Stimulated activated CD4-positive, alpha-beta T cell treated with anti-CD3 and anti-CD28 coated beads, TNF-alpha, amount 100 ng/mL, for 48 hours (primary cell): Measurements from ENCODE around the gene CHRDL2.

ENCODE experiments used
- DNase-seq, 3 donors: peaks; one replicate each; pipeline ENCODE4 v3.0.0-alpha.2; 2020; ENCODE audit warnings: low read depth in 3 of 3

Gene CHRDL2

DNA sequence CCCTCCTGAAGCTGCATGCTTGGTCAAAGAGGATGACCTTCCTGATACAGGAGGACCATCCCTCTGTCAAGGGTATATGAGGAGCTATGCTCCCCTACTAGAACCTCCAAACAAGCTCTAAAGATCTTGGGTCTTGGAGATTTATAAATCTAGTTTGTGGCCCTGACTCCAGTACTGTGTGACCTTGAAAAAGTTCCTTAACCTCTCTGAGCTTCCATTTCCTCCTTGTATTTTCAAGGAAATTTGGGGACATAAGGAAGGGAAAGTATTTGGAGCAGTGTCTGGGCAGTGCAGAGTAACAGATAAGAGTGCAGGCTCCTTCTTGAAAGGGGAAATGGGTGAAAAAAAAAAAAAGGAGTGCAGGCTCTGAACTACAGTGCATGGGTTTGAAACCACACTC, 45.9 kb downstream of the CHRDL2 start:
- DNase-seq = no peak

DNA sequence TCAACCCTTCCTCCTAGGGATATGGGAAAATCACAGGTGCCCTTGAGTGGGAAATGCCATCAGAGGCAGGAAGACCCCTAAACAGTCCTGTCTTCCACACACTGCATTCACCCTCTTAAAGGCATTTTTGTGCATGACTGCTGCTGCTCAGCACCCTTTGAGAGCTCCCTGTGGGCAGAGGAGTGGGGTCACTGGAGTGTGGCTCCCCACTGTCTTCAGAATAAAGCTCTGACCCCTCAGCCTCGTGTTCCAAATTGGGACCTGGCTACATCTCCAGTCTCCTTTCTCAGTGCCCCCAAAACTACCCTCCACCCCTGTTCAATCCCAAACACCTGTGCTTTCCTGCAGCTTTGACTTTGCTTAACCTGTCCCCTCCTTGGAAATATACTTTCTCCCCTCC, 46.6 kb downstream of the CHRDL2 start:
- DNase-seq = no peak

DNA sequence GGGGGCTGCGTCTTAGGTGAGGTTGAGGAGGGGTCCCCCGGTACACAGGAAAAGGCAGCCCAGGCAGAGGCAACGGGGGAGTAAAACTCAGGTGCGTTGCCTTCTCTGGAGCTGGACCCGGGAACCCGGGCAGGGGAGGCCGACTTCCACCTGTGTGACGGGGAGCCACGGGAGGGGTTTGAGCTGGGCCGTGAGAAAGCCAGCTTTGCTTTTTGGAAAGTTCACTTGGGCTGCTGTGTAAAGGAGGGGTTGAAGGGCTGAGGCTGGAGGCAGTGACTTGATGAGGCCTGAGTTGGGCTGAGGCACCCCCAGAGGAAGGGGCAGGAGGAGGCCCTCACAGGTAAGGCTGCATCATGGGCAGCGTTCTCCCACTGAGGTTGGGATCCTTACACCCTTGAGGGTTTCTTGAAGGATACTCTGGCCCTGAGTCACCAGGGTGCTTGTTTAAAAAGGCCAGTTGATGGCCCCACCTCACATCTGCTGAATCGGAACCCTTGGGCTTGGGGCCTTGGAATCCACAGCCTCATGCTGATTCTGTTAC, 47.2 kb downstream of the CHRDL2 start:
- no peak for DNase-seq

DNA sequence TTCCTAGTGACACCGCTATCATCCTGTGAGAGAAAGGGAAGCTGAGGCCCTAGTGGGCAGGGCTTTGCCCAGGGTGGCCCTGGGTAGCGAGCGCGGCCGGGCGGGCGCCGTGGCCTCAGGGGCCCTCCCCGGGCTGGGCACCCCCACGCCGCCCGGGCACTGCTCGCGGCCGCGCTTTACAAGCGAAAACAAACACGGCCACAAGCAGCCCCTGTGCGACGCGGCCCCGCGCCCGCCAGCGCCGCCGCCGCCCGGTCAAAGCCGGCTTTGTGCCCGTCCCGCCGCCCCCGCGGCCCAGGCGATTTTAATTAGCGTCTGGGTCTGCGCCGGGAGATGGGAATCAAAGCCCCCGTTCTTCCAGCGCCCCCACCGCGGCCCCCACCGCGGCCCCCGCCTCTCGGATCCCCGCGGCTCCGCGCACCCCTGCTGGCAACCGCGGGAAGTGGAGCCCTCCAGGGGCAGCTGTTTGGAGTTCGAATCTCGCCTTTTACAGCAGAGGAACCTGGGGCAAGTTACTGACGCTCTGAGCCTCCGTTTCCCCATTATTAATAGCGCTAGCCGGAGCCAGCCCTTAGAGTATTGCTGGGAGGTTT, 47.9 kb downstream of the CHRDL2 start:
- no peak for DNase-seq

DNA sequence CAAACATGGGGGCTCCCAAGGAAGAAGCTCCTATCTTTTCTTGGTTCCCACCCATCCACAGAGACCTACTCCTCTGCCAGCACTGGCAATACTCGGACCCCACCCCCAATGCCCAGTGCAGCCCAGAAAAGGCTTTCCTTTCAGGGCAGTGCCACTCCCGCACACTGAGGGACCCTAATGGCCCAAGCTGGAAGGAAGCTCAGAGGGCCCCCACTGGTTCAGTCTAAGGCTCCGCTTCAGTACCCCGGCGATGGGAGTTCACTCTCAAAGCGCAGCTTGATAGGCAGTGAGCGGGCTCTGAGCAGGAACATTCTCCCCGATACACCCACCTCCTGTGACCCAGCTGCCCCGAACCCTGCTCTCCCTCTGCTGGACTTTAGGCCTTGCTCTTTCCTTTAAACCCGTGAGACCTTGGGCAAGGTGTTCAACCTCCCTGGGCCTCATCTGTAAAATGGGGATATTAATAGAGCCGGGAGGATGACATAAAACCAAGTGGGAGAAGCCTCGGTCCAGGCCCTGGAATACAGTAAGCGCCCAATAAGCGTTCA, 48.4 kb downstream of the CHRDL2 start:
- DNase-seq = no peak

DNA sequence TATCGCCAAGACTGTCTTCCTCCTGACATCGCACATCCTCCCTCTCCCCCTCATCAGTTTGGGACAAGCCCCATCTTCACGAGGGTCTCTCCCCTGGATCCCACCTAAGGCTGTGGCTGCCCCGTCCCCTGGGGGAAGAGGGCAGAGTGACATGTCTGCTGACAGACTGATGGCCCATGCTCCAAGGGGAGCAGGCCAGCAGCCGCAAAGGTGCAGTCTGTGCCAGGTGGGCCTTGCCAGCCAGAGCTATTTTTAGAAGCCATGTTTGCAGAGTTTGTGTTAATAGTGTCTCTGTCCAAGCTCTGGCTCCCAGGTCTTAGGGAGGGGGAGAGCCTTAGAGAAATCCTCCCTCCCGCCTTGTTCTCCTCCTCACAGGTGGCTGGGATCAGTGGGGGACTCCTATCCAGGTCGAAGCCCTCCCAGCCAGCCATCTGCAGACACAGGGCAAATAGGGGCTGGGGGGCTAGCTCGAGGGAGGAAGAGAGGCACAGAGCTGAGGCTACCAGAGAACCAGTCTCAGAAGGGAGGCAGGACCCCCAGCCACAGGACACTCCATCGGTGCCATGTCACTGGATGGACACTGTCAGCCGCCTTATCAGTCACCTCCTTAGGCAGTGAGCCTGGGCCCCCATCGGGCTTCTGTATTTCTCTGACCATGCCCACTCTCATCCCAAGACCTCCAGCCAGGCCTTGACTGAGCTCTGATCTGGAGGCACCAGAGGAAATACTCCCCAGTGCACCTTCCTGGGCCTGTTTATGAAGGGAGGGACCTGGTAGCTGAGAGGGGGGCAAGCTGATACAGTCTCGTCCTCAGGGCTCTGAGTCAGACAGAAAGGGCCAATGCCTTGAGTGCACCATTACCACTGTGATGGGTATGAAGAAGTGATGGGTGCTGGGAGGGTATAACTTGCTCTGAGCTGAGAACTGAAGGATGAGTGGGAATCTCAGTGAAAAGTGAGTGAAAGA, 49.3 kb downstream of the CHRDL2 start:
- no peak for DNase-seq

DNA sequence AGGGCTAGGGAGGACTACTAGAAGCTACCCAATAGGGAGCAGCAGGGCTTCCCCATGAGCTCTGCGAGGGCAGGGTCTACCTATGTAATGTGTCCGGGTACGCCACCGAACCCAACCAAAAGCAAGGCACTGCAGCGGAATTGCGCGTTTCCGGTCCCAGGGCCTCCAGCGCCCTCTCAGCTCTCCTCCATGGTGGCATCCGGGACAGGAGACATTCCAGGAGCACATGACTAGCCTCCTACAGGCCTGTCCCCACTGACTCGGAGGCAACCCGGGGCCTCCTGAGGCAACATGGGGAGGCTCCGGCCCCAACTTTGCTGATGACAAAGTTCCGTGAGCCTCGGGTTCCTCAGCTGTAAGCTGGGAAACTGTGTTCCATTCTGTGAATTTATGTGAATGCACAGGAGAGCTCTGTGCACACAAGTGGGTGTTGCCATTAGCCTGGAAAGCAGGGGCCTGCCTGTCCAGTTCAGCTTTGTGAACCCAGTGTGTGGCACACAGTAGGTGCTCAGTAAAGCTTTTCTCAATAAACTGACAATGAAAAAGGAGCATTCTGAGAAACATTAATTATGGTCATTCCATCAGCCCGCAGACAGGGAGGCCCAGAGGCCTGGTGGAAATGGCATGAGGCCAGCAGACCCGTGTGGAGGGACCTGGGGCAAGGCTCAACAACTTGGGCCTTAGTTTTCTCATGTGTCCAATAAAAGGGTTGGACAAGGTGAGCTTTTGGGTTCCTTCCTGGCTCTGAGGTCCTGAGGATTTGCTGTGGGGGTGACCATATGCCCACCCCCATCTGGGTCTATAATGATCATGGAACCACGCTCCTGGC, 50.3 kb downstream of the CHRDL2 start:
- no peak for DNase-seq

DNA sequence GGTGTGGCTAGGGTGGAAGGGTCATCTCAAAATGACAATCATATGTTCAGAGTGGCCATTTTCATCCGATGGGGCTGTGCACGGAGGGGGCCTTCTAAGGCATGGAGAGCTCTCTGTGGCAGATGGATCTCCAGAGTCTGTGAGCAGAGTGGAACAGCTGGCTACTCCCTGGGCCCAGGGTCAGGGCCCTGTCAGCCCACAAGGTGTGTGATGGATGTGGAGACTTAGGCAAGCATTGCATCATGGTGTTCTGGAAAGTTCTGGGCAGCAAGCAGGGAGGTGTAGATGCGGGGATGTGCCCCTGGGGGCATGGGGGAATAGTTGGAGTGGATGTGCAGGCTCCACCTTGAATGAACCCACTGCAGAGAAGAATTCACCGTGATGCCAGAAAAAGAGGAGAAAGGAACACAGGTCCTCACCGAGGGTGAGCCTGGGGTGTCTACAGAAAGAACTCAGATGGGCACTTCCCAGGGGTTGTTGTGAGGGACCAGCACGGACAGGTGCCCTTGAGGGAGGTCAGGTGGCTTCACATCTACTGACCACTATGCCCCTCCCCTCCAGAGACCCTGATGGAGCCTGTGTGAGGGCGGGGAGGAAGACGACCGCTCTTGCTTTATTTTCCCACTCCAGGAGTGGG, 51.1 kb downstream of the CHRDL2 start:
- no peak for DNase-seq

DNA sequence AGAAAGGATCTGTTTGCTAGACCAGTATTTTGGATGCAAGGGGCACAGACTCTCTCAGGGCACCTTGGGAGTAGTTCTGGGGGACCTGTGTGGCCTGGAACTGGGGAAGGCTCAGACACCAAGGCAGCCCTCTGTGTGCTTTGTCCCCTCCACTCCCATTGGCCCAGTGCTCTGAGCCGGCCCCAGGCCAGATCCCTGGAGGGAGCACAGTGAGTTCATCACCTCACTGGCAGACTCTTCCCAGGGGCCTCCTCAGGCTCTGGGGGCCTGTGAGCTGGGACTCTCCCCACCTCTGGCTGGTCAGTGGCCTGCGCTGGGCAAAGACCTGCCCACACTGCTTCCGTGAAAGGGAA, 51.7 kb downstream of the CHRDL2 start:
- DNase-seq = no peak

DNA sequence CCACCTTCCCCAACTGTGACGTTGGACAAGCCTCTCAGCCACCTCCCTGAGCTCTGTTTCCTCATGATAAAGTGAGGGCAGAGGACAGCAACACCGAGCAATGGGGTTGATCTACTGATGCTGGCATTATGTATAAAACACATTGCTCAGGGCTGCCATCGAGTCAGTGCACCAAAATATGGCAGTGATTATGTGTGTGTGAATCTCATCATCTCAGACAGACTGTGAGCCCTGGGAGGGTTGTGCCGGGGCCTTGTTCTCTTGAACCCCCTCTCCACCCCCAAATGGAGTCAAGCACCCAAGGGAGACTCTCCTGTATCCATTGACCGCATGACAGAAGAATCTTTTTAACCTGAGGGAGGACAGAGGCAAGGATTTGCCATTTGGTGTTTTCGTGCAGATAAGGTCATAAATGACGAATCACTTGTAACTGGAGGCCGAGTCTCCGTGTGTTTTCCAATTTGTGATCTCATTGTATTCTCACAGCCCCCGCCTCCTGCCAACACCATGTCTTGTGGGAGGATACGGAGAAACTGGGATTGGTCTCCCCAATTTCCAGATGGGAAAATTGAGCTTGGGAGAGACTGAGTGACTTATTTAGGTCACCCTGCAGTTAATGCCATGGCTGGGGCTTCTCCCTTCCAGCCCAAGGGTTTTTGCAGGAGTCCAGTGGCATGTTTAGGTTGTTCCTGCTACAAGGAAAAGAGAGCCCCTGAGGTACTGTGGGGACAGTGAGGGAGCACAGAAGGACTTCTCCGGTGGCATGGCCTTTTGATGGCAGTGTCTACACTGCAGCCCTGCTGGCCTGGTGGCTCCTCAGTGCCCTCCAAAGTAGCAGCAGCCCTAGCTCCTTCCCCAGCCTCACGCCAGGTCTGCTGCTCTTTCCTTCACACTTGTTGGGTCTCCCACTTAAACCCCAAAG, 52.4 kb downstream of the CHRDL2 start:
- no peak for DNase-seq

DNA sequence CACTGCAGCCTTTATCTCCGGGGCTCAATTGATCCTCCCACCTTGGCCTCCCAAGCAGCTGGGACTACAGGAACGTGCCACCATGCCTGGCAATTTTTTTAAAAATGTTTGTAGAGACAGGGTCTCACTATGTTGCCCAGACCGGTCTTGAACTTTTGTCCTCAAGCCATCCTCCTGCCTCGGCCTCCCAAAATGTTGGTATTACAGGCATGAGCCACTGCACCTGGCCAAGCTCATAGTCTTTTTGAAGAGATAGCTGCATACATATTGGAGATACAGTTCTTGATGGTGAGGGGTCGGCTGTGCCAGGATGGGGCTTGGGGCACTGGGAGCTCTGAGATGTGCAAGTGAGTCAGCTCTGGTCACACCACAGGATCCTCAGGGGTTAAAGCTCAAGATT, 53.2 kb downstream of the CHRDL2 start:
- DNase-seq = no peak

DNA sequence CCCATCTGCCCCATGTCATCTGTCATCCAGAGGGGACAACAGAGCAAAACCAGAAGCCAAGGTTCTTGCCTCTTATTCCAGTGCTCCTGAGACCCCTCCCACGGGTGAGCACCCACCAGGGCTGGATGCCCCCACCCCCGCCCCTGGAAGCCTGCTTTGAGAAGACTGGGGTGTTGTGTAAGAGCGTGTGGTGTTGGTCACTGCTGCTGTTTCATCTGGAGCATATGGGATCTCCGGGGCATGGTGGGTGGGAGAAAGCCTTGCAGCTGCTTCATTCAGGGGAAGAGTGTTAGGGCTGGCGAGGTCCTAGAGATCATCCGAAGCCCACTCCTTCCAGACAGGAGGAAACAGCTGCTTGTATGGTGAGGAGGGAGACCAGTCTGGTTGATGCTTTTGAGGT, 54.1 kb downstream of the CHRDL2 start:
- DNase-seq = no peak

DNA sequence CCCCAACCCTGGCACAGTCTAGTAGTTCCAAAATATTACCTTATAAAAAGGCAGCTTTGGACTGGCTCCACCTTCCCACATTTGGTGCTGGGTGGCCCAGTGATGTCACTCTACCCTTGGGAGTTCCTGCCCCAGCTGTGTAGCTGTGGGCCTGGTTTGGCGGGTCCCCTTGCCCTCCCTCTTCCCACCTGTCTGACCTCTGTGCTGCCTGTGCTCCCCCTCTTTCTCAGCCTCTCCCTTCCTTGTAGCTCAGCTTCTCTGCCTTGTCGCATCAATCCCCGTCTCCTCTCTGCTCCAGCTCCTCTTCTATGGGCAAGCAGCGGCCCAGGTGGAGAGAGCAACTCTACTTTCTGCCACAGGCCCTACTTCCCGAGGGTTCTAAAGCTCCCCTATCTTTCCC, 54.6 kb downstream of the CHRDL2 start:
- DNase-seq = no peak

DNA sequence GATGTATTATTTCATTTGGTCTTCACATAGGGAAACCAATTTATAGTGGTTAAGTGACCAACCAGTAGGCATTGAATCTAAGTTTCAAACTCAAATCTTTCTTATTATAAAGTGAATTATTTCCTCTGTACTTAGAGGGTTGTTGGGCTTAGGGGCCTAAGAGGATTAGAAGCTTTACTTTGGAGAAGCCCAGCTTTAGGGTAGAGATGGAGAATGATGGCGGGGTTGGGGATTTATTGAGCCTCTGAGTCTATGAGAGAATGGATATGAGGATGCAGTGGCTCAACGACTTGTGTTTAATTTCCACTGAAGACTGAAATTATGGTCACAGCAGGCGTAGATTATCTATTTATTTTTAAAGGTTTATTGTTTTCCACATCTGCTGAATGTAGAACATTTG, 55.5 kb downstream of the CHRDL2 start:
- no peak for DNase-seq

DNA sequence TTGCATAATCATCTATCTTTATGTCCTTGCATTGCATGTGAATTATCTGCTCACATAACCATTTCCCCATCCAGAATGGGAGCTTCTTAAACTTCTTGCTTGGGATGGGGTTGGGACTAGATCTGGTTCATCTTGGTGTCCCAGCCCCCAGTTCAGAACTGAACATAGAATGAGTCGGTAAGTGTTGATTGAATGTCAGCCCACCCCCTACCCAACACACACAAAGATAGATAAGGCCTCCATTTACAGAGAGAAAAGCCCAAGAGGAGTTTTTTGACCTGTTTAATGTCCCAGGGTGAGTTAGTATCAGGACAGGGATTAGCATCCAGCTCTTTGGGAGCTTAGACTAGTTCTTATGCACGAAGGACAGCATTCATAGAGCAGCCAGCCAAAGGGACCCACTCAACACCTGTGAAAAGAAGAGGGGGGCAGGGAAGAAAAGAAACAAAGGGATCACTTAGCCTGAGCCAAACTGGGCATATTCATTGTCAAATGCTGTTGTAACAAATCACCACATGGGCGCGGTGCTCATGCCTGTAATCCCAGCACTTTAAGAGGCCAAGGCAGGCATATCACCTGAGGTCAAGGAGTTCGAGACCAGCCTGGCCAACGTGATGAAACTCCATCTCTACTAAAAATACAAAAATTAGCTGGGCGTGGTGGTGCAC, 57.4 kb downstream of the CHRDL2 start:
- DNase-seq = no peak

DNA sequence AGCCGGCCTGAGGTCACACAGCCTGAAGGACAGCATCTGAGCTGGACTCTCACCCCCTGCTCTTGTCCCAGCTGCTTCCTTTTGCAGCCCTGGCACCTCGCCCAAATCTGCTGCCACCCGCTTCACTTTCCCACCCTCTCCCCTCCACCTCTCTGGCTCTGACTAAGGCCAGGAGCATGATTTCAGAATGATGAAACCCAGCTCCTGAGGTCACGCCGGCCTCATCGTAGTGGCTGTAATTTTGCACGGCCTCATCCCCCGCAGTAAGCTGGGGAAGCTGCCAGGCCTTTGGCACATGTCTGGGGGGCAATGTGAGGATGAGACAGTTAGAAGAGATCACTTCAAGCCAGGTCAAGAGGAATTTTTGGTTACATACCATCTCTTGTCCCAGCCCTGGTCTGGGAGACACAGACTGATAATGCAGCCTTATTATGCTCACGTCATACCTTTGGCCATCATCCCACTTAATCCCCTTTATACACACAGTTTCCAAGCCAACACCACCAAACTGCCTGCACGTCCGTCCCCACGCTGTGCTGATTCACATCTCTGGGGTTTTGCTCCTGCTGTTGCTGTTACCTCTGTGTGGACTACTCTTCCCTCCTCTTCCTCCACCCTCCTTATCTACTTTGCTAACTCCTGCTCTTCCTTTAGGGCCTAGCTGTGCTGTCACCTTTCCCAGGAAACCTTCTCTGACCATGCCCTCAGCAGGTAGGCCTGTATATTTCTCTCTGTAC, 58.1 kb downstream of the CHRDL2 start:
- no peak for DNase-seq

DNA sequence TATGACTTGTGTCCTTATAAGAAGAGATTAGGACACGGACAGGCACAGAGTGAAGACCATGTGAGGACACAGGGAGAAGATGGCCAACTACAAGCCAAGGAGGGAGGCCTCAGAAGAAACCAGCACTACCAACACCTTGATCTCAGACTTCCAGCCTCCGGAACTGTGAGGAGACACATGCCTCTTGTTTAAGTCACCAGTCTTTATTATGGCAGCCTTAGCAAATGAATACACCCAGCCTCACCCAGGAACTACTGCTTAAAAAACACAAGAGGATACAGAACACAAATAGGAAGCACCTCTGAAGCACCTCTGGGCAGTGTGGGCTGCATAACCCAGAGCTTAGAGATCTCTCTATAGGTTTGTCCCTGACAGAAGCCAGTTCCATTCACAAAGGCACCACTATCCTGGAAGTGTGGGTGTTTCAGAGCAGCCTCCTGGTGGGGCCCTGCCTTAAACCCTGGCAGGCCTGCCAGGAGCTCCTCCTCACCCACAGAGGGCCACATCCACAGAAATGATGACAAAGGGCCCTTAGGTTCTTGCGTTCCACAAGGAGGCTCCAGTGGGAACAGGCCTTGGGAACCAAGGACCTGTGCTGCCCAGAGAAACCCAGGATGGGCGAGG, 58.8 kb downstream of the CHRDL2 start:
- DNase-seq = no peak

DNA sequence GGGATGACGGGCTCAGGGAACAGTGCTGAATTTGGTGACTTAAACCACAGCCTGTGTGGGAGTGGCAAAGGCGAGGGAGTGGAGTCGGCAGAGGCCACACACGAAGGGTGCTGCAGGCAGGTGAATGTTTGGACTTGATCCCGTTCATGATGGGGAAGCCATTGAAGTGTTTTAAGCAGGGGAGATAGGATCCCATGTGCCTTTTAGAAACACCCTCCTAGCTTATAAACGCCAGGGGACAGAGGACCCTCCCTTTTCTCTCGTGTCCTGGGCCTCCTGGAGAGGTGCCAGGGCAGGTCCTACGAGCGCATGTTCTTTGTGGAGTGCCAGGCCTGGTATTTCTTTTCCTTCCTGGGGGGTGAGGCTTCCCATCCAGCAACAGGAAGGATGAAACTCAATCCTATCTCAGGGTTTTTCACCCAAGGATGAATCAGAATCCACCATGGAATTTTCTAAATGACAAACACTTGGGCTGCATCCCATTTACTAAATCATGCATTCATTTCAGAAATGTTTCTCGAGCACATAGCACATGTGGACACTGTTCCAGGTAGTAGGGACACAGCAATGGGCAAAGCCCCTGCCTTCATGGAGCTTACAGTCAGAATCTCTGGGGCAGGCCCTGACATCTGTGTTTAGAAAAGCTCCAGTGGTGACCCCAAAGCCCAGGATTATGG, 59.6 kb downstream of the CHRDL2 start:
- no peak for DNase-seq
